HL-60 (cell line): ENCODE data around the gene POP7.

Experiments used
- CTCF ChIP-seq: IDR thresholded peaks from one replicate; pipeline ENCODE4 v1.5.1; 2011; ENCODE audit warnings: low read length, control low read depth, inconsistent platforms; ENCODE audit not compliant: insufficient read depth
- GABPA ChIP-seq: IDR thresholded peaks from 2 replicates; pipeline ENCODE4 v1.6.1; 2012; ENCODE audit warnings: low read depth
- POLR2AphosphoS5 ChIP-seq: IDR thresholded peaks from 2 replicates; pipeline ENCODE4 v1.6.1; 2012; ENCODE audit warnings: low read depth
- REST ChIP-seq: IDR thresholded peaks from 2 replicates; pipeline ENCODE4 v1.6.1; 2012; ENCODE audit warnings: low read depth; ENCODE audit not compliant: insufficient replicate concordance
- SPI1 ChIP-seq: IDR thresholded peaks from 2 replicates; pipeline ENCODE4 v1.6.1; 2012; ENCODE audit warnings: low read depth, mild to moderate bottlenecking, borderline replicate concordance

GRCh38 chr7:100683659-100684533 is 22.0 kb upstream of the POP7 start:
- TF ChIP-seq REST: no peak
- TF ChIP-seq CTCF: no peak
- TF ChIP-seq POLR2AphosphoS5: no peak
- no peak for TF ChIP-seq GABPA
- TF ChIP-seq SPI1: no peak
